Stimulated activated CD8-positive, alpha-beta memory T cell treated with anti-CD3 and anti-CD28 coated beads, Interleukin-12 subunit alpha, Interleukin-12 subunit beta, amount 100 ng/mL, for 24 hours (primary cell): ENCODE measurements around the gene FFAR2.

Experiments used
- DNase-seq: peaks from one replicate; pipeline ENCODE4 v3.0.0-alpha.2; 2020; ENCODE audit errors: extremely low read depth

Gene FFAR2

GRCh38 chr19:35486268-35486708, 38.2 kb downstream of the FFAR2 start:
- no peak for DNase-seq

DNA sequence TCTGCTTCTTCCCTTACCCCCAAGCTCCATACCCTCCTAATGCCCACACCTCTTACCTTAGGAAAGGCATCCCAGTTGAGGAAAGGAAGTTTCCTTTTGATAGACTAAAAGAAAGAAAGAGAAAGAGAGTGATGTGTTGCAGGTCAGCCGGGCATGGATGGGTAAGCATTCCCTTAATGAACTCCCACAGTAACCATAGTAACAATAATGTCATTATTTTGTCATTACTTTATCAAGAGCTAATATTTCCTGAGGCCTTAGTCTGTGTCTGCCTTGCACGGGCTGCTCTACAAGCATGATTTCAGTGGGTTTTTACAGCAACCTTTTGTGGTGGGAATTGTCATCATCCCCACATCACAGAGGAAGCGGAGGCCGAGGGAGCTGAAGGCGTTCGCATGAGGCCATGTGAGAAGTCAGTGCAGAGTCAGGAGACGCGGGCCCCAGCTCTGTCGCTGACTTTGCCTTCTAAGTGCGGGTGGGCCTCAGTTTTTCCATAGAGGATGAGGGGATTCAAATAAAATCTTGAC, 39.7 kb downstream of the FFAR2 start:
- DNase-seq = no peak

DNA sequence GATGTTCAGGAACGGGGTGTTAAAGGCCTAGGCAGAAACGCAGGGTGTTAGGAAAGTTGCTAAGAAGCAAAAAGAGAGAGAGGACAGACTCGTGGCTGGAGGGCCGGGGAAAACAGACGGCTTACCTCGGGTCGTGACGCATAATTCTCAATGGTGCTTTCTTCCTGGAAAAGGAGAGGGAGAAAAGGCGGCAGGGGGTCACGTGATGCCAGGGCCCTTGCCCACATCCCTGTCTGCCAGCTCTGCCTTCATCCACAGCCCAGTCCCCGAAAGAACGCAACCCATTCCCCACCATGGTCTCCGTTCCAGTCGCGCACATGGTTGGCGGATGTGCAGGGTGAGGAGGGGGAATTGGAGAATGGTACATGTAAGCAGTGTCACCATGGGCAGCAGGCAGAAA, 40.6 kb downstream of the FFAR2 start:
- no peak for DNase-seq

- no peak for DNase-seq
Observed at GRCh38 chr19:35490364-35490763, 42.3 kb downstream of the FFAR2 start, which contains the start of gene KRTDAP. Gene KRTDAP, minus strand, starts transcription at chr19:35490464. Its CDS starts 22 bp downstream, at chr19:35490442.

- no peak for DNase-seq
Observed at GRCh38 chr19:35491836-35492360, 43.8 kb downstream of the FFAR2 start.

- no peak for DNase-seq
Observed at GRCh38 chr19:35493971-35494370, 45.9 kb downstream of the FFAR2 start.

GRCh38 chr19:35495107-35496064, 47.3 kb downstream of the FFAR2 start:
- DNase-seq = peak; percentile 51

DNA sequence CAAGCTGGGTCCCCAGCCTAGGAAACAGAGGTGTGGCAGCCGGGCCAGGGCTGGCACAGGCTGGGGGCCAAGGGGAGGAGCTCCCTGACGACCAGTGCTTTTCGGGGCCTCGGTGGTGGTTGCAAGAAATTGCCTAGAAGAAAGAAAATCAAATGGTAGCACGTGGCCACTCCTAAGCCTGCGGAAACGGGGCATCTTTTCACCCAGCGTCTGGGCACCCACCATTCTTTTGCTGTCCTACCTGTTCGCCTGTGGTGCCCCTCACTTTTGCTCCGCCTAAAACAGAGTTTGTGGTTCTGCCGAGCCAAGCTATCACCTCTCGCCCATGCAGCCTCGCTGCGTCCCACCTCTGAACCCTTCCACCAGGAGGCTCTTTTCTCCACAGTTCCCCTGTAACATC, 49.3 kb downstream of the FFAR2 start:
- no peak for DNase-seq

DNA sequence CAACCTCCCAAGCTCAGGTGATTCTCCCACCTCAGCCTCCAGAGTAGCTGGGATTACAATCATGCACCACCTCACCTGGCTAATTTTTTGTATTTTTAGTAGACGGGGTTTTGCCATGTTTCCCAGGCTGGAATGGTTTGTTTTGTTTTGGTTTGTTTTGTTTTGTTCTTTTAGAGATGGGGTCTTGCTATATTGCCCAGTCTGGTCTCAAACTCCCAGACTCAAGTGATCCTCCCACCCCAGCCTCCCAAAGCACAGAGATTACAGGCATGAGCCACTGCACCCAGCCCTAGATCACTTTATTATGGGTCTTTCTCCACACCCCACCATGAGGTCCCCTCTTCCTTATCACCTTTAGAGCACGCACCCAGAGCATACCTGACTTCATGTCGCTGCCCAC, 50.2 kb downstream of the FFAR2 start:
- DNase-seq = no peak

- DNase-seq = no peak
Observed at GRCh38 chr19:35498984-35499527, 51.0 kb downstream of the FFAR2 start.

GRCh38 chr19:35500611-35501010, 52.6 kb downstream of the FFAR2 start:
- DNase-seq = no peak
